Loucy (cell line): Measurements from ENCODE around the gene PPP6R1.
A peak's percentile ranks its signal among the peaks of the same experiment; 100 is the strongest.

Source experiments
- H2AFZ ChIP-seq: fragments of 200-600 bp; sonication (generic); 2 replicates; pipeline ENCODE4 v1.6.0; 2016; ENCODE audit warnings: antibody characterized with exemption, mild to moderate bottlenecking, low read length, moderate library complexity
- H3F3A ChIP-seq: fragments of 200-600 bp; 2 replicates; pipeline ENCODE4 v1.6.0; 2016; ENCODE audit warnings: antibody characterized with exemption, low read depth, mild to moderate bottlenecking
- H3K27me3 ChIP-seq: fragments of 200-600 bp; sonication (generic); 2 replicates; pipeline ENCODE4 v1.6.1; 2014; ENCODE audit warnings: low read length, mild to moderate bottlenecking; ENCODE audit not compliant: insufficient read depth, poor library complexity, severe bottlenecking
- H3K36me3 ChIP-seq: fragments of 200-600 bp; sonication (generic); 2 replicates; pipeline ENCODE4 v1.6.1; 2016; ENCODE audit warnings: low read length; ENCODE audit not compliant: insufficient read depth
- H3K4me1 ChIP-seq: fragments of 200-600 bp; sonication (generic); 2 replicates; pipeline ENCODE4 v1.5.1; 2014; ENCODE audit warnings: low read length, mild to moderate bottlenecking; ENCODE audit not compliant: insufficient read depth, poor library complexity, severe bottlenecking
- H3K4me2 ChIP-seq: fragments of 200-600 bp; sonication (generic); 2 replicates; pipeline ENCODE4 v1.6.0; 2014; ENCODE audit warnings: antibody characterized with exemption, low read length, low read depth, mild to moderate bottlenecking; ENCODE audit not compliant: poor library complexity, severe bottlenecking
- H3K4me3 ChIP-seq: fragments of 200-600 bp; sonication (generic); 2 replicates; pipeline ENCODE4 v1.5.1; 2014; ENCODE audit warnings: low read length, mild to moderate bottlenecking, mixed read lengths; ENCODE audit not compliant: poor library complexity, severe bottlenecking
- H3K79me2 ChIP-seq: fragments of 200-600 bp; sonication (generic); 2 replicates; pipeline ENCODE4 v1.6.1; 2014; ENCODE audit warnings: low read length; ENCODE audit not compliant: insufficient read depth
- H3K9ac ChIP-seq: fragments of 200-600 bp; sonication (generic); 2 replicates; pipeline ENCODE4 v1.6.0; 2014; ENCODE audit warnings: mild to moderate bottlenecking, low read depth, low read length, moderate library complexity; ENCODE audit not compliant: poor library complexity, severe bottlenecking
- H3K9me2 ChIP-seq: fragments of 200-600 bp; sonication (generic); replicated peaks from 2 replicates; pipeline ENCODE4 v1.6.1; 2016; ENCODE audit warnings: low read depth, low read length, mixed read lengths
- H3K9me3 ChIP-seq: fragments of 200-600 bp; sonication (generic); 2 replicates; pipeline ENCODE4 v1.6.1; 2014; ENCODE audit warnings: mild to moderate bottlenecking, antibody characterized with exemption, low read length, low read depth; ENCODE audit not compliant: insufficient read depth
- H4K20me1 ChIP-seq: fragments of 200-600 bp; sonication (generic); 2 replicates; pipeline ENCODE4 v1.6.0; 2014; ENCODE audit warnings: antibody characterized with exemption, low read length, mild to moderate bottlenecking; ENCODE audit not compliant: insufficient read depth, poor library complexity, severe bottlenecking
- CTCF ChIP-seq: fragments of 200-600 bp; sonication (generic); conservative IDR thresholded peaks from 2 replicates; pipeline ENCODE4 v1.5.1; 2014; ENCODE audit warnings: mild to moderate bottlenecking, antibody characterized with exemption, low read length
- EZH2phosphoT487 ChIP-seq: fragments of 200-600 bp; IDR thresholded peaks from 2 replicates; pipeline ENCODE4 v1.6.1; 2018; ENCODE audit warnings: antibody characterized with exemption, mild to moderate bottlenecking, moderate library complexity, borderline replicate concordance

PPP6R1 gene

GRCh38 chr19:55285229-55285890 is 26.5 kb upstream of the PPP6R1 start:
- TF ChIP-seq EZH2phosphoT487, result no peak
- TF ChIP-seq CTCF, result no peak
- H3F3A ChIP-seq, result peaks cover 6% of the 10 kb centered on the region; the same call in 1 of the 2 replicates
- no peak overlapping the region for H3K9ac ChIP-seq
- H3K4me2 ChIP-seq, result no peak overlapping the region
- H3K9me2 ChIP-seq, result no peaks in the 10 kb centered on the region
- no peaks in the 10 kb centered on the region for H3K79me2 ChIP-seq
- no peak overlapping the region for H3K4me3 ChIP-seq
- peaks cover 7% of the 10 kb centered on the region for H3K4me1 ChIP-seq
- H4K20me1 ChIP-seq, result no peaks in the 10 kb centered on the region
- H3K36me3 ChIP-seq, result no peaks in the 10 kb centered on the region
- no peak overlapping the region for H2AFZ ChIP-seq
- no peaks in the 10 kb centered on the region for H3K27me3 ChIP-seq
- no peaks in the 10 kb centered on the region for H3K9me3 ChIP-seq

GRCh38 chr19:55284405-55285058 is 25.7 kb upstream of the PPP6R1 start:
- no peak overlapping the region for H3K4me3 ChIP-seq
- H3K9me2 ChIP-seq, result no peaks in the 10 kb centered on the region
- TF ChIP-seq EZH2phosphoT487 (no peak), CTCF (no peak)
- H3K79me2 ChIP-seq, result peaks cover 1% of the 10 kb centered on the region; the same call in 1 of the 2 replicates
- peaks cover 7% of the 10 kb centered on the region for H3K4me1 ChIP-seq
- H3F3A ChIP-seq, result peaks cover 6% of the 10 kb centered on the region; the same call in 1 of the 2 replicates
- no peaks in the 10 kb centered on the region for H3K9me3 ChIP-seq
- H3K36me3 ChIP-seq, result no peaks in the 10 kb centered on the region
- no peak overlapping the region for H3K9ac ChIP-seq
- no peaks in the 10 kb centered on the region for H3K27me3 ChIP-seq
- no peak overlapping the region for H2AFZ ChIP-seq
- no peaks in the 10 kb centered on the region for H4K20me1 ChIP-seq
- no peak overlapping the region for H3K4me2 ChIP-seq

GRCh38 chr19:55283548-55284377 is 24.9 kb upstream of the PPP6R1 start, which contains the start of gene BRSK1:
Gene BRSK1, plus strand, starts transcription at chr19:55283997. Its CDS starts 446 bp downstream, at chr19:55284443.
- Histone ChIP-seq H3K79me2 (peaks cover 9% of the 10 kb centered on the region), H3K9me2 (no peaks in the 10 kb centered on the region), H3K27me3 (no peaks in the 10 kb centered on the region), H3K4me1 (peaks cover 13% of the 10 kb centered on the region), H2AFZ (peak within 1 kb of the TSS; percentile 49; the same call in 1 of the 2 replicates), H3K9ac (no peak within 1 kb of the TSS), H3K36me3 (no peaks in the 10 kb centered on the region), H3K4me3 (peak within 1 kb of the TSS; percentile 24), H3K4me2 (no peak within 1 kb of the TSS), H3K9me3 (no peaks in the 10 kb centered on the region), H4K20me1 (no peaks in the 10 kb centered on the region), H3F3A (peaks cover 6% of the 10 kb centered on the region; the same call in 1 of the 2 replicates)
- TF ChIP-seq EZH2phosphoT487 (no peak), CTCF (no peak)
